H9 (cell line): ENCODE data around the gene TFPI. TPM values are rescaled to one million over a fixed set of nuclear protein-coding genes. Genes with fewer than 3 reads are reported as not detected.
A peak's percentile ranks its signal among the peaks of the same experiment; 100 is the strongest.

Source experiments
- DNase-seq: peaks from one replicate; pipeline ENCODE4 v3.0.0-alpha.2; 2017
- H2AFZ ChIP-seq: one replicate; pipeline ENCODE4 v1.6.1; 2013; ENCODE audit warnings: mild to moderate bottlenecking, low read length, control low read depth, moderate library complexity
- H2AK5ac ChIP-seq: 2 replicates; pipeline ENCODE4 v1.6.1; 2013; ENCODE audit warnings: low read length, control low read depth, mixed read lengths; ENCODE audit not compliant: insufficient read length
- H2BK120ac ChIP-seq: one replicate; pipeline ENCODE4 v1.6.1; 2013; ENCODE audit warnings: low read depth, mild to moderate bottlenecking, low read length, control low read depth, inconsistent platforms; ENCODE audit not compliant: poor library complexity, severe bottlenecking
- H2BK12ac ChIP-seq: 2 replicates; pipeline ENCODE4 v1.6.1; 2013; ENCODE audit warnings: low read length, control low read depth, mixed read lengths, low read depth; ENCODE audit not compliant: insufficient read length
- H2BK15ac ChIP-seq: 2 replicates; pipeline ENCODE4 v1.6.1; 2013; ENCODE audit warnings: low read depth, low read length, control low read depth
- H2BK20ac ChIP-seq: one replicate; pipeline ENCODE4 v1.6.1; 2013; ENCODE audit warnings: low read depth, mild to moderate bottlenecking, low read length, control low read depth, inconsistent platforms; ENCODE audit not compliant: poor library complexity, severe bottlenecking
- H2BK5ac ChIP-seq: 2 replicates; pipeline ENCODE4 v1.6.1; 2013; ENCODE audit warnings: low read length, control low read depth, mixed read lengths; ENCODE audit not compliant: insufficient read length
- H3K14ac ChIP-seq: 2 replicates; pipeline ENCODE4 v1.6.1; 2013; ENCODE audit warnings: low read length, control low read depth; ENCODE audit not compliant: insufficient read depth
- H3K18ac ChIP-seq: 2 replicates; pipeline ENCODE4 v1.6.1; 2013; ENCODE audit warnings: low read depth, mild to moderate bottlenecking, mixed read lengths, low read length, control low read depth; ENCODE audit not compliant: insufficient read length
- H3K23ac ChIP-seq: 2 replicates; pipeline ENCODE4 v1.6.1; 2013; ENCODE audit warnings: low read length, control low read depth, mixed read lengths, low read depth; ENCODE audit not compliant: insufficient read length
- H3K23me2 ChIP-seq: 2 replicates; pipeline ENCODE4 v1.6.1; 2013; ENCODE audit warnings: low read depth, mild to moderate bottlenecking, mixed read lengths, low read length, control low read depth; ENCODE audit not compliant: insufficient read length, poor library complexity, severe bottlenecking
- H3K27ac ChIP-seq: 2 replicates; pipeline ENCODE4 v1.5.1; 2013; ENCODE audit warnings: low read length, control low read depth, mixed read lengths, low read depth; ENCODE audit not compliant: insufficient read length
- H3K27me3 ChIP-seq: 2 replicates; pipeline ENCODE4 v1.6.1; 2013; ENCODE audit warnings: low read length, control low read depth, inconsistent platforms; ENCODE audit not compliant: insufficient read depth
- H3K4ac ChIP-seq: 2 replicates; pipeline ENCODE4 v1.6.1; 2013; ENCODE audit warnings: low read depth, mild to moderate bottlenecking, control low read depth, inconsistent platforms, low read length, moderate library complexity
- H3K4me1 ChIP-seq: 2 replicates; pipeline ENCODE4 v1.6.1; 2013; ENCODE audit warnings: low read length, control low read depth, inconsistent platforms; ENCODE audit not compliant: insufficient read depth
- H3K4me2 ChIP-seq: 2 replicates; pipeline ENCODE4 v1.6.1; 2013; ENCODE audit warnings: low read length, control low read depth, mixed read lengths; ENCODE audit not compliant: insufficient read length, insufficient read depth
- H3K56ac ChIP-seq: 2 replicates; pipeline ENCODE4 v1.6.1; 2013; ENCODE audit warnings: low read depth, mild to moderate bottlenecking, mixed read lengths, low read length, control low read depth; ENCODE audit not compliant: insufficient read length
- H3K79me1 ChIP-seq: 2 replicates; pipeline ENCODE4 v1.6.1; 2013; ENCODE audit warnings: low read depth, mild to moderate bottlenecking, moderate library complexity, low read length, control low read depth, inconsistent platforms; ENCODE audit not compliant: insufficient read depth, poor library complexity, severe bottlenecking
- H3K79me2 ChIP-seq: 2 replicates; pipeline ENCODE4 v1.6.1; 2013; ENCODE audit warnings: low read length, control low read depth, inconsistent platforms; ENCODE audit not compliant: insufficient read depth
- H3K9ac ChIP-seq: 2 replicates; pipeline ENCODE4 v1.6.1; 2013; ENCODE audit warnings: low read length, control low read depth, mixed read lengths; ENCODE audit not compliant: insufficient read length; ENCODE audit errors: extremely low read depth
- H3K9me3 ChIP-seq: one replicate; pipeline ENCODE4 v1.6.1; 2013; ENCODE audit warnings: low read depth, low read length, inconsistent platforms; ENCODE audit not compliant: control insufficient read depth
- H3T11ph ChIP-seq: one replicate; pipeline ENCODE4 v1.6.1; 2013; ENCODE audit warnings: mild to moderate bottlenecking, low read length, control low read depth, inconsistent platforms
- H4K20me1 ChIP-seq: one replicate; pipeline ENCODE4 v1.6.1; 2013; ENCODE audit not compliant: control insufficient read depth, insufficient read length, insufficient read depth
- H4K5ac ChIP-seq: 2 replicates; pipeline ENCODE4 v1.6.1; 2013; ENCODE audit warnings: low read depth, mild to moderate bottlenecking, mixed read lengths, low read length, control low read depth; ENCODE audit not compliant: insufficient read length
- H4K8ac ChIP-seq: replicated peaks from 2 replicates; pipeline ENCODE4 v1.6.1; 2013; ENCODE audit warnings: low read length, control low read depth, mixed read lengths, low read depth; ENCODE audit not compliant: insufficient read length
- H4K91ac ChIP-seq: 2 replicates; pipeline ENCODE4 v1.6.1; 2013; ENCODE audit warnings: low read depth, mild to moderate bottlenecking, moderate library complexity, mixed read lengths, low read length, control low read depth; ENCODE audit not compliant: insufficient read length
- H3K27ac Mint-ChIP-seq, 3 experiments: 2 replicates in 2 of 3; 3 replicates in 1 of 3; pipeline ENCODE4 v1.8.0; 2020 to 2021; ENCODE audit warnings: mixed read lengths in 3 of 3, mild to moderate bottlenecking in 1 of 3, moderate library complexity in 1 of 3
- H3K27me3 Mint-ChIP-seq: 2 replicates; pipeline ENCODE4 v1.8.0; 2021; ENCODE audit warnings: low read depth, mild to moderate bottlenecking, moderate library complexity, mixed read lengths
- H3K36me3 Mint-ChIP-seq, 3 experiments: 2 replicates in 2 of 3; 3 replicates in 1 of 3; pipeline ENCODE4 v1.8.0; 2020 to 2021; ENCODE audit warnings: low read depth in 3 of 3, mixed read lengths in 3 of 3; ENCODE audit not compliant: insufficient read depth in 1 of 3
- H3K4me1 Mint-ChIP-seq, 2 experiments: 2 replicates each; pipeline ENCODE4 v1.8.0; 2020; ENCODE audit warnings: mixed read lengths in 2 of 2
- H3K4me3 Mint-ChIP-seq, 2 experiments: 2 replicates in 1 of 2; 3 replicates in 1 of 2; pipeline ENCODE4 v1.8.0; 2020 to 2021; ENCODE audit warnings: mild to moderate bottlenecking in 2 of 2, mixed read lengths in 2 of 2, moderate library complexity in 1 of 2
- H3K9me3 Mint-ChIP-seq, 2 experiments: 2 replicates in 1 of 2; 3 replicates in 1 of 2; pipeline ENCODE4 v1.8.0; 2020; ENCODE audit warnings: mild to moderate bottlenecking in 2 of 2, mixed read lengths in 2 of 2, moderate library complexity in 1 of 2
- CTCF ChIP-seq: fragments of 200-600 bp; sonication (generic); conservative IDR thresholded peaks from 3 replicates; pipeline ENCODE4 v1.8.0; 2021; ENCODE audit warnings: antibody characterized with exemption, mild to moderate bottlenecking
- WGBS: extraction: QIAGEN DNeasy Blood & Tissue Kit; methylation state at CpG from one replicate; pipeline ENCODE4 v1.1.7; 2013; ENCODE audit warnings: missing lambda C conversion rate, low lambda C conversion rate, mixed read lengths; ENCODE audit not compliant: insufficient read length; ENCODE audit errors: extremely low coverage; 5-methylcytosine and 5-hydroxymethylcytosine counted together
- total RNA-seq: library from RNA; stranded (reverse); gene quantifications from 2 replicates; pipeline ENCODE4 v1.2.1, GENCODE V29; 2021

The TFPI gene
- total RNA-seq, 1 experiment from 2014 or later: 5.8 TPM

GRCh38 chr2:187525163-187525900 is 28.9 kb downstream of the TFPI start:
- no CpG with 5 or more reads among the region's 1 CpG for WGBS
- H3K4me1 Mint-ChIP-seq: peaks cover 18 to 21% of the 10 kb centered on the region in 2 experiments
- no peaks in the 10 kb centered on the region for H3K27me3 Mint-ChIP-seq
- H2BK5ac ChIP-seq: no peak overlapping the region
- no peaks in the 10 kb centered on the region for H3K79me1 ChIP-seq
- no peaks in the 10 kb centered on the region for H3K9me3 ChIP-seq
- H3K23me2 ChIP-seq: no peaks in the 10 kb centered on the region
- H3K56ac ChIP-seq: no peak overlapping the region
- H3K4ac ChIP-seq: no peak overlapping the region
- no peak overlapping the region for H3K4me2 ChIP-seq
- H3K14ac ChIP-seq: no peak overlapping the region
- H2BK12ac ChIP-seq: no peak overlapping the region
- no peaks in the 10 kb centered on the region; the same call in 1 of the 2 replicates for H3K4me1 ChIP-seq
- H2BK120ac ChIP-seq: no peak overlapping the region
- no peak overlapping the region for H2AFZ ChIP-seq
- H4K20me1 ChIP-seq: no peaks in the 10 kb centered on the region
- no peaks in the 10 kb centered on the region; a peak in 1 of 5 replicates for H3K9me3 Mint-ChIP-seq
- no peak for DNase-seq
- no peak overlapping the region for H3K27ac ChIP-seq
- H3K18ac ChIP-seq: no peak overlapping the region
- H3K36me3 Mint-ChIP-seq: peaks cover 0 to 3% (median 1%) of the 10 kb centered on the region in 3 experiments; a peak in 2 of 7 replicates
- no peak overlapping the region for H3K4me3 Mint-ChIP-seq
- peak overlapping the region; percentile 20 to 75 (median 62); a peak in 1 of 7 replicates for H3K27ac Mint-ChIP-seq
- H4K91ac ChIP-seq: no peak overlapping the region
- H3K27me3 ChIP-seq: no peaks in the 10 kb centered on the region
- no peak for TF ChIP-seq CTCF
- H2BK15ac ChIP-seq: no peak overlapping the region
- no peak overlapping the region for H2AK5ac ChIP-seq
- no peak overlapping the region for H4K5ac ChIP-seq
- H3K79me2 ChIP-seq: no peaks in the 10 kb centered on the region
- no peak overlapping the region for H3T11ph ChIP-seq
- H3K9ac ChIP-seq: no peak overlapping the region
- no peak overlapping the region for H2BK20ac ChIP-seq
- H4K8ac ChIP-seq: no peak overlapping the region
- no peak overlapping the region for H3K23ac ChIP-seq
